Colonic mucosa (tissue), 4 donors: ENCODE data around the gene SUOX. TPM values are rescaled to one million over a fixed set of nuclear protein-coding genes. Genes with fewer than 3 reads are reported as not detected.
"Not testable (repeated sequence)": the region's sequence is repeated elsewhere in the genome, so short reads cannot be mapped to it uniquely, and the experiment has no call there.

Experiments used
- DNase-seq: peaks from one replicate; pipeline ENCODE4 v3.0.0-alpha.2; 2020
- H3K27ac ChIP-seq: fragments of 200-600 bp; one replicate; pipeline ENCODE4 v1.8.0; 2021
- H3K27me3 ChIP-seq: fragments of 200-600 bp; one replicate; pipeline ENCODE4 v1.8.0; 2021
- H3K36me3 ChIP-seq: fragments of 200-600 bp; one replicate; pipeline ENCODE4 v1.8.0; 2021
- H3K4me1 ChIP-seq: fragments of 200-600 bp; one replicate; pipeline ENCODE4 v1.8.0; 2021; ENCODE audit warnings: mild to moderate bottlenecking
- H3K4me3 ChIP-seq: fragments of 200-600 bp; one replicate; pipeline ENCODE4 v1.8.0; 2021
- H3K9ac ChIP-seq, 2 donors: one replicate each; pipeline ENCODE4 v1.7.0; 2013; ENCODE audit warnings: control low read depth in 2 of 2, low read depth in 2 of 2, low read length in 2 of 2
- H3K9me3 ChIP-seq: fragments of 200-600 bp; one replicate; pipeline ENCODE4 v1.8.0; 2021
- intact Hi-C: fragments of 100-400 bp; cut with DNase I; formaldehyde crosslinking; loops from one replicate; pipeline ENCODE4 v1.14.1; 2022
- total RNA-seq, 2 donors: library from RNA; stranded (reverse); fragmentation: NEBNext Ultra II Directional in 1 of 2; extraction: Animal tissue kit (Norgen Biotek cat#: 25700) in 1 of 2; gene quantifications; one replicate each; pipeline ENCODE4 v1.2.1, GENCODE V29; 2021
- TF ChIP-seq, protein P1 (sequence below): fragments of 200-600 bp; IDR thresholded peaks from one replicate; pipeline ENCODE4 v1.8.0; 2022; ENCODE audit warnings: antibody characterized with exemption, mild to moderate bottlenecking
- donor health status: healthy.
- donor health status: DM: no; HTN: no; CAD: no.
- donor health status: DM: no; HTN: no; CAD: no.

SUOX gene
- total RNA-seq, 2 donors from 2014 or later = 25.8 to 35.8 TPM

DNA sequence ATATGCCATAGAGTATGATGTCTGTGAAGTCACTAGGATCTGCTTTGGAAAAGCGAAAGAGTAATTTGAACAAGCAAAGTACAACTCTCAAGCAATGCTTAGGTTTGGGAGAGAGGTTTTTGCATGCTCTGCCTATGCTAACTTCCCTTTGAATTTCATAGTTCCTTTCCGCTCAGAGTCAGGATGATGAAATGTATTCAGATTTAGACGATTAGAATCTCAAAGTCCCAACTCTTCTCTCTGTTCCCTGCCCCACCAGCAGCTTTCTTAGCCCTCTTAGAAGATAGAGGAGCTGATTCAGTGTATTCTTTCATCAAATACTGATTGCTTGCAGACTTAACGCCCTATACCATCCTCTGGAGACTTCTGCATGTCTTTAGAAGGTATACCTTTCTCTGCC, 11.7 kb upstream of the SUOX start:
- H3K36me3 ChIP-seq = peaks cover 23% of the 10 kb centered on the region
- TF ChIP-seq, protein P1, sequence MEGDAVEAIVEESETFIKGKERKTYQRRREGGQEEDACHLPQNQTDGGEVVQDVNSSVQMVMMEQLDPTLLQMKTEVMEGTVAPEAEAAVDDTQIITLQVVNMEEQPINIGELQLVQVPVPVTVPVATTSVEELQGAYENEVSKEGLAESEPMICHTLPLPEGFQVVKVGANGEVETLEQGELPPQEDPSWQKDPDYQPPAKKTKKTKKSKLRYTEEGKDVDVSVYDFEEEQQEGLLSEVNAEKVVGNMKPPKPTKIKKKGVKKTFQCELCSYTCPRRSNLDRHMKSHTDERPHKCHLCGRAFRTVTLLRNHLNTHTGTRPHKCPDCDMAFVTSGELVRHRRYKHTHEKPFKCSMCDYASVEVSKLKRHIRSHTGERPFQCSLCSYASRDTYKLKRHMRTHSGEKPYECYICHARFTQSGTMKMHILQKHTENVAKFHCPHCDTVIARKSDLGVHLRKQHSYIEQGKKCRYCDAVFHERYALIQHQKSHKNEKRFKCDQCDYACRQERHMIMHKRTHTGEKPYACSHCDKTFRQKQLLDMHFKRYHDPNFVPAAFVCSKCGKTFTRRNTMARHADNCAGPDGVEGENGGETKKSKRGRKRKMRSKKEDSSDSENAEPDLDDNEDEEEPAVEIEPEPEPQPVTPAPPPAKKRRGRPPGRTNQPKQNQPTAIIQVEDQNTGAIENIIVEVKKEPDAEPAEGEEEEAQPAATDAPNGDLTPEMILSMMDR = no peak
- intact Hi-C loops = no loop called here

DNA sequence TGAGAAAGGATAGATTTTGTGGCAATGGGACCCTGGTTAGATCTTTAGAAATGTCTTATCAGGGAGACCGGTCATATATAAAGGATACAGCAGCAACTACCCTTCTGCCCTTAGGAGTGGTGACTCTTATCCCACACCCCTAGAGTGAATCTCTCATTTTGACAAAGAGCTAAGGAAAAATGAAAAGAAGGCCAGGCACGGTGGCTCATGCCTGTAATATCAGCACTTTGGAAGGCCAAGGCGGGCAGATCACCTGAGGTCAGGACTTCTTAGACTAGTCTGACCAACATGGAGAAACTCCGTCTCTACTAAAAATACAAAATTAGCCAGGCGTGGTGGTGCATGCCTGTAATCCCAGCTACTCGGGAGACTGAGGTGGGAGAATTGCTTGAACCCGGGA, 11.1 kb upstream of the SUOX start:
- H3K36me3 ChIP-seq = peaks cover 26% of the 10 kb centered on the region
- intact Hi-C loops = not testable (repeated sequence)

More for the DNA sequence above, 11.7 kb upstream of the SUOX start:
- Histone ChIP-seq H3K27ac (no peak overlapping the region), H3K9ac (no peak overlapping the region), H3K27me3 (no peaks in the 10 kb centered on the region), H3K9me3 (no peaks in the 10 kb centered on the region), H3K4me1 (no peaks in the 10 kb centered on the region), H3K4me3 (no peak overlapping the region)
- no peak for DNase-seq

GRCh38 chr12:55991110-55991509, 6.0 kb upstream of the SUOX start:
- Histone ChIP-seq H3K27me3 (no peaks in the 10 kb centered on the region), H3K4me1 (no peaks in the 10 kb centered on the region), H3K9ac (no peak overlapping the region), H3K27ac (no peak overlapping the region), H3K36me3 (peaks cover 29% of the 10 kb centered on the region), H3K4me3 (no peak overlapping the region), H3K9me3 (no peaks in the 10 kb centered on the region)
- TF ChIP-seq, protein P1 = no peak
- intact Hi-C loops = loop anchor here (5.0 kb wide), 1 partner anchor 46 kb away; no protein-coding TSS in a partner anchor
- no peak for DNase-seq

More for the DNA sequence above, 11.1 kb upstream of the SUOX start:
- not testable (repeated sequence) for H3K9me3 ChIP-seq, H3K4me3 ChIP-seq, H3K4me1 ChIP-seq, DNase-seq, H3K27ac ChIP-seq, H3K27me3 ChIP-seq, H3K9ac ChIP-seq

GRCh38 chr12:55993230-55993853, 3.7 kb upstream of the SUOX start:
- no peak for DNase-seq
- TF ChIP-seq, protein P1 = no peak
- Histone ChIP-seq H3K4me1 (peaks cover 4% of the 10 kb centered on the region), H3K4me3 (no peak overlapping the region), H3K27ac (no peak overlapping the region), H3K27me3 (no peaks in the 10 kb centered on the region), H3K9ac (no peak overlapping the region), H3K9me3 (no peaks in the 10 kb centered on the region), H3K36me3 (peaks cover 18% of the 10 kb centered on the region)
- intact Hi-C loops = loop anchor here (5.0 kb wide), 1 partner anchor 44 kb away; no protein-coding TSS in a partner anchor

DNA sequence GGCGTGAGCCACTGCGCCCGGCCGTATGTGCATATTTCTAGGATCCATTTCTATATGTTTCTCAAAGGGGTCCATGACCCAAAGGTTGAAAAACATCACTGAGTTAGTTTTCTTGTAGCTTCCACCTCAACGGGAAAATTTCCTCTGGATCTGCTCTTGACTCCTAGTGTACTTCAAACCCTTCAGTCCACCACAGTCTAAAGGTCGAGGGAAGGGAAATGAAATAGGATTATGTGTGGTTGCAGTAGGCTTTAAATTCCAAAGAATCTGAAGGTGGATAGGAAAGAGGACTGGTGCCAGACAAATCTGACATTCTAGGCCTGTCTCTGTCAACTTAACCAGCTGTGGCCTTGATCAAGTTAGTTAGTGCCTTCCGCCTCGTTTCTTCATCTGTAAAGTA, 1.7 kb upstream of the SUOX start:
- DNase-seq = no peak
- no peak overlapping the region for H3K27ac ChIP-seq
- H3K9me3 ChIP-seq = no peaks in the 10 kb centered on the region
- peak overlapping the region in 1 of 2 donors; percentile 8 for H3K9ac ChIP-seq
- intact Hi-C loops = no loop called here
- peaks cover 4% of the 10 kb centered on the region for H3K4me1 ChIP-seq
- peaks cover 18% of the 10 kb centered on the region for H3K36me3 ChIP-seq
- no peaks in the 10 kb centered on the region for H3K27me3 ChIP-seq
- TF ChIP-seq, protein P1 = no peak
- H3K4me3 ChIP-seq = no peak overlapping the region

DNA sequence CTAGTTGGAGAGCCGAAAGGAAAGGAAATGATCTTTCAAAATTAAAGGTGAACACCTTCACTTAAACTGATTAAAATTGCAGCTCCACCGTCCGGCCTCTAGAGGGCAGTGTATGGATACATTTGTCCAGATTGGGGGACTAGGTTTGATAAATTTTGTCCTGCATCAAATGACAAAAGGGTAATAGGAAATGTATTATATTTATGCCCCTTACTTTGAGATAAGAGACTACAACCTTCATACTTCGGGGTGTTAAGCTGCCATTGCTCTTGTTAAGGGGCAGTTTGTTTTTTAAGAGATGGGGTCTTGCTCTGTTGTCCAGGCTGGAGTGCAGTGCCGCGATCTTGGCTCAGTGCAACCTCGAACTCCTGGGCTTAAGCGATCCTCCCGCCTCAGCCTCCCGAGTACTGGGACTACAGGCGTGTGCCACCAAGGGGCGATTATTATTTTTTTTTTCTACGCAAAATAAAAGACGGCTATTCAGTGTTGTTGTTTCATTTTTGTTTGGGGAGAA, 818 bp upstream of the SUOX start:
- intact Hi-C loops = no loop called here
- TF ChIP-seq, protein P1 = peak; percentile 71
- H3K27ac ChIP-seq = peak overlapping the region; percentile 88
- H3K27me3 ChIP-seq = no peaks in the 10 kb centered on the region
- DNase-seq = peak; percentile 72
- H3K9me3 ChIP-seq = no peaks in the 10 kb centered on the region
- peak overlapping the region; percentile 37 to 99 for H3K9ac ChIP-seq
- peaks cover 12% of the 10 kb centered on the region for H3K36me3 ChIP-seq
- H3K4me3 ChIP-seq = peak overlapping the region; percentile 57
- peaks cover 9% of the 10 kb centered on the region for H3K4me1 ChIP-seq
